Fibroblast of lung (primary cell): ENCODE data around the gene RMND5B. TPM values are rescaled to one million over a fixed set of nuclear protein-coding genes. Genes with fewer than 3 reads are reported as not detected.

Experiments
- DNase-seq, 2 donors: peaks; one replicate each; pipeline versions ENCODE4 v3.0.0 to v3.0.0-alpha.2; 2010; ENCODE audit warnings: low read depth in 2 of 2
- H2AFZ ChIP-seq: 2 replicates; pipeline ENCODE4 v1.5.1; 2012; ENCODE audit warnings: low read length, control low read depth, inconsistent platforms
- H3K27ac ChIP-seq: 2 replicates; pipeline ENCODE4 v1.5.1; 2011; ENCODE audit warnings: low read length, control low read depth; ENCODE audit not compliant: insufficient read depth
- H3K27me3 ChIP-seq: 2 replicates; pipeline ENCODE4 v1.5.1; 2011; ENCODE audit warnings: mild to moderate bottlenecking, low read length; ENCODE audit not compliant: control insufficient read depth, insufficient read depth
- H3K36me3 ChIP-seq: 2 replicates; pipeline ENCODE4 v1.5.1; 2011; ENCODE audit warnings: low read length; ENCODE audit not compliant: control insufficient read depth, insufficient read depth
- H3K4me1 ChIP-seq: 2 replicates; pipeline ENCODE4 v1.5.1; 2011; ENCODE audit warnings: low read length; ENCODE audit not compliant: control insufficient read depth, insufficient read depth; ENCODE audit errors: extremely low read depth
- H3K4me2 ChIP-seq: 2 replicates; pipeline ENCODE4 v1.5.1; 2011; ENCODE audit warnings: low read length, control low read depth; ENCODE audit not compliant: insufficient read depth; ENCODE audit errors: extremely low read depth
- H3K4me3 ChIP-seq, 4 experiments: fragments of 200-600 bp in 1 of 4; sonication (generic) in 1 of 4; replicated peaks in 1 of 4; 2 replicates each; pipeline ENCODE4 v1.5.1; 2011 to 2016; ENCODE audit warnings: low read length in 4 of 4, low read depth in 3 of 4, mild to moderate bottlenecking in 3 of 4, control low read depth in 2 of 4, inconsistent platforms in 1 of 4, mixed read lengths in 1 of 4; ENCODE audit not compliant: insufficient read depth in 1 of 4; ENCODE audit errors: control extremely low read depth in 1 of 4
- H3K79me2 ChIP-seq: 2 replicates; pipeline ENCODE4 v1.5.1; 2012; ENCODE audit warnings: mild to moderate bottlenecking, low read length, inconsistent platforms; ENCODE audit not compliant: control insufficient read depth, insufficient read depth
- H3K9ac ChIP-seq: 2 replicates; pipeline ENCODE4 v1.5.1; 2011; ENCODE audit warnings: mild to moderate bottlenecking, low read length, control low read depth; ENCODE audit not compliant: insufficient read depth
- H3K9me3 ChIP-seq: 2 replicates; pipeline ENCODE4 v1.5.1; 2012; ENCODE audit warnings: low read depth, low read length; ENCODE audit not compliant: control insufficient read depth, insufficient read depth
- H4K20me1 ChIP-seq: 2 replicates; pipeline ENCODE4 v1.5.1; 2011; ENCODE audit warnings: low read length; ENCODE audit not compliant: control insufficient read depth, insufficient read depth; ENCODE audit errors: extremely low read depth
- CTCF ChIP-seq, 2 donors: IDR thresholded peaks in 1 of 2; conservative IDR thresholded peaks in 1 of 2; 1 replicate in 1 of 2; 2 replicates in 1 of 2; pipeline ENCODE4 v1.5.1; 2011 to 2012; ENCODE audit warnings: low read length in 2 of 2, control low read depth in 1 of 2, inconsistent platforms in 1 of 2, low read depth in 1 of 2, mild to moderate bottlenecking in 1 of 2
- EZH2 ChIP-seq: IDR thresholded peaks from 2 replicates; pipeline ENCODE4 v1.5.1; 2012; ENCODE audit warnings: low read length, control low read depth, mild to moderate bottlenecking; ENCODE audit errors: missing control alignments
- polyA plus RNA-seq, 2 donors: library from polyadenylated mRNA; depleted of rRNA in 1 of 2; stranded (reverse) in 1 of 2; unstranded in 1 of 2; fragments of >200 nt; gene quantifications; 2 replicates each; pipeline ENCODE4 v1.2.1, GENCODE V29; 2011 to 2012; ENCODE audit warnings: missing spikeins in 1 of 2
- total RNA-seq: library from RNA; depleted of rRNA; stranded (reverse); fragments of >200 nt; gene quantifications from 2 replicates; pipeline ENCODE4 v1.2.1, GENCODE V29; 2014

Gene RMND5B
- total and polyA plus RNA-seq, 2 donors (not counting 1 experiment from before 2014, with no cell fraction given), result 22.3 to 22.5 TPM

- Histone ChIP-seq H3K27ac (no peak overlapping the region), H3K9ac (no peak overlapping the region), H4K20me1 (no peaks in the 10 kb centered on the region), H3K27me3 (peaks cover 37% of the 10 kb centered on the region), H3K79me2 (no peaks in the 10 kb centered on the region), H3K4me2 (no peak overlapping the region), H2AFZ (no peak overlapping the region), H3K4me1 (no peaks in the 10 kb centered on the region), H3K9me3 (no peaks in the 10 kb centered on the region), H3K4me3 (no peak overlapping the region), H3K36me3 (no peaks in the 10 kb centered on the region)
- DNase-seq, result no peak
- TF ChIP-seq CTCF (conservative IDR thresholded peaks at IDR 0.05 in 1 of 2, IDR thresholded peaks at IDR 0.05 in 1 of 2; ENCODE audit: low read depth in 1 of 2, low read length in 2 of 2), result no peak
- TF ChIP-seq EZH2, result no peak
These were observed 15.0 kb upstream of the RMND5B start for GRCh38 chr5:178115814-178116142.

GRCh38 chr5:178116143-178116885, 14.5 kb upstream of the RMND5B start:
- H3K9ac ChIP-seq, result no peak overlapping the region
- H4K20me1 ChIP-seq, result no peaks in the 10 kb centered on the region
- H3K9me3 ChIP-seq, result no peaks in the 10 kb centered on the region
- DNase-seq, result no peak
- no peaks in the 10 kb centered on the region for H3K4me1 ChIP-seq
- H3K79me2 ChIP-seq, result no peaks in the 10 kb centered on the region
- TF ChIP-seq EZH2, result no peak
- TF ChIP-seq CTCF (conservative IDR thresholded peaks at IDR 0.05 in 1 of 2, IDR thresholded peaks at IDR 0.05 in 1 of 2; ENCODE audit: low read depth in 1 of 2, low read length in 2 of 2), result no peak
- peaks cover 38% of the 10 kb centered on the region for H3K27me3 ChIP-seq
- no peak overlapping the region for H3K4me2 ChIP-seq
- no peaks in the 10 kb centered on the region for H3K36me3 ChIP-seq
- no peak overlapping the region for H3K27ac ChIP-seq
- H2AFZ ChIP-seq, result no peak overlapping the region
- H3K4me3 ChIP-seq, result no peak overlapping the region

- Histone ChIP-seq H3K36me3 (no peaks in the 10 kb centered on the region), H3K4me1 (no peaks in the 10 kb centered on the region), H3K27me3 (peaks cover 42% of the 10 kb centered on the region), H3K4me3 (no peak overlapping the region), H2AFZ (no peak overlapping the region), H4K20me1 (no peaks in the 10 kb centered on the region), H3K9ac (no peak overlapping the region), H3K79me2 (no peaks in the 10 kb centered on the region), H3K27ac (no peak overlapping the region), H3K9me3 (no peaks in the 10 kb centered on the region), H3K4me2 (no peak overlapping the region)
- TF ChIP-seq EZH2 (no peak), CTCF (conservative IDR thresholded peaks at IDR 0.05 in 1 of 2, IDR thresholded peaks at IDR 0.05 in 1 of 2; ENCODE audit: low read depth in 1 of 2, low read length in 2 of 2) (no peak)
- DNase-seq, result no peak
These were observed 12.7 kb upstream of the RMND5B start for GRCh38 chr5:178117923-178118701.
